COLO668 (cell line): ENCODE results near the gene HASPIN.

Experiments
- DNase-seq: peaks from one replicate; lab custom pipeline; 2025; ENCODE audit not compliant: unreplicated experiment; lab: John Stamatoyannopoulos, UW

Gene HASPIN

GRCh38 chr17:3762922-3763776 lies 39.4 kb downstream of the HASPIN start:
- no peak for DNase-seq

- no peak for DNase-seq
These were observed 40.1 kb downstream of the HASPIN start for GRCh38 chr17:3763777-3764170.

GRCh38 chr17:3765981-3766380 lies 42.3 kb downstream of the HASPIN start:
- no peak for DNase-seq

GRCh38 chr17:3766779-3767178 lies 43.1 kb downstream of the HASPIN start:
- DNase-seq = no peak

- DNase-seq = no peak
These were observed 44.6 kb downstream of the HASPIN start for GRCh38 chr17:3768341-3768740.

- no peak for DNase-seq
These were observed 45.1 kb downstream of the HASPIN start for GRCh38 chr17:3768769-3769168.

GRCh38 chr17:3770466-3770865 lies 46.8 kb downstream of the HASPIN start:
- DNase-seq = no peak

- no peak for DNase-seq
These were observed 47.4 kb downstream of the HASPIN start for GRCh38 chr17:3771140-3771539.

- no peak for DNase-seq
These were observed 49.1 kb downstream of the HASPIN start for GRCh38 chr17:3772764-3773163.

GRCh38 chr17:3773511-3773910 lies 49.8 kb downstream of the HASPIN start:
- DNase-seq = no peak

GRCh38 chr17:3773966-3774365 lies 50.3 kb downstream of the HASPIN start:
- DNase-seq = no peak
